SK-N-MC (cell line): ENCODE measurements around the gene GPR32.

ENCODE experiments used
- EZH2 ChIP-seq: fragments of 200-600 bp; sonication (generic); IDR thresholded peaks from one replicate; pipeline ENCODE4 v1.6.1; 2017; ENCODE audit warnings: antibody characterized with exemption
- FOXP2 ChIP-seq: optimal IDR thresholded peaks from 2 replicates; pipeline ENCODE3; 2011; ENCODE audit warnings: mild to moderate bottlenecking, moderate library complexity; ENCODE audit not compliant: insufficient read depth; ENCODE audit errors: extremely low read length, control extremely low read depth
- POLR2AphosphoS5 ChIP-seq: IDR thresholded peaks from 2 replicates; pipeline ENCODE4 v1.6.1; 2012; ENCODE audit warnings: mild to moderate bottlenecking, low read depth, low read length, borderline replicate concordance

DNA sequence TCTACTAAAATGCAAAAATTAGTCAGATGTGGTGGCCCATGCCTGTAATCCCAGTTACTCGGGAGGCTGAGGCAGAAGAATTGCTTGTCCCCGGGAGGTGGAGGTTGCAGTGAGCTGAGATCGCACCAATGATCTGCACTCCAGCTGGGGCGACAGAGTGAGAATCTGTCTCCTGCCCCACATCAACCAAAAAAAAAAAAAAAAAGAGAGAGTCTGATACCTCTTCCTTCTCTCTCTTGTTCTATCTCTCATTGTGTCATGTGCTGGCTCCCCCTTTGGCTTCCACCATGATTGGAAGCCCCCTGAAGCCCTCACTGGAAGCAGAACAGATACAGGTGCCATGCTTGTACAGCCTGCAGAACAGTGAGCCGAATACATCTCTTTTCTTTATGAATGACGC, 26.7 kb upstream of the GPR32 start:
- TF ChIP-seq FOXP2, result no peak
- TF ChIP-seq EZH2, result no peak
- no peak for TF ChIP-seq POLR2AphosphoS5
